Liver (tissue), 9 donors: ENCODE data around the gene LARGE1. TPM values are rescaled to one million over a fixed set of nuclear protein-coding genes. Genes with fewer than 3 reads are reported as not detected.

Source experiments
- DNase-seq: peaks from one replicate; pipeline ENCODE4 v3.0.0-alpha.2; 2017; ENCODE audit warnings: low spot score
- H3K27ac ChIP-seq, 2 donors: one replicate each; pipeline ENCODE4 v1.7.0; 2013; ENCODE audit warnings: inconsistent platforms in 2 of 2, low read length in 2 of 2, control low read depth in 1 of 2, low read depth in 1 of 2, mild to moderate bottlenecking in 1 of 2
- H3K27me3 ChIP-seq, 4 donors: one replicate each; pipeline versions ENCODE4 v1.6.1 to v1.7.0; 2013; ENCODE audit warnings: low read length in 3 of 4, inconsistent platforms in 1 of 4, mild to moderate bottlenecking in 1 of 4, moderate library complexity in 1 of 4; ENCODE audit not compliant: control insufficient read depth in 4 of 4, insufficient read depth in 4 of 4
- H3K36me3 ChIP-seq, 4 donors: one replicate each; pipeline versions ENCODE4 v1.6.1 to v1.7.0; 2013; ENCODE audit warnings: low read length in 3 of 4, mild to moderate bottlenecking in 3 of 4, low read depth in 1 of 4, moderate library complexity in 1 of 4; ENCODE audit not compliant: control insufficient read depth in 4 of 4, insufficient read depth in 3 of 4
- H3K4me1 ChIP-seq, 4 donors: one replicate each; pipeline versions ENCODE4 v1.6.1 to v1.7.0; 2013; ENCODE audit warnings: low read length in 3 of 4, mild to moderate bottlenecking in 3 of 4, moderate library complexity in 1 of 4; ENCODE audit not compliant: control insufficient read depth in 4 of 4, insufficient read depth in 4 of 4
- H3K4me3 ChIP-seq, 3 donors: one replicate each; pipeline versions ENCODE4 v1.6.1 to v1.7.0; 2013; ENCODE audit warnings: low read length in 3 of 3, control low read depth in 1 of 3, low read depth in 1 of 3, mild to moderate bottlenecking in 1 of 3
- H3K9ac ChIP-seq, 2 donors: one replicate each; pipeline ENCODE4 v1.7.0; 2013; ENCODE audit warnings: low read length in 2 of 2, mild to moderate bottlenecking in 2 of 2, moderate library complexity in 2 of 2, control low read depth in 1 of 2, low read depth in 1 of 2
- H3K9me3 ChIP-seq, 4 donors: one replicate each; pipeline versions ENCODE4 v1.6.1 to v1.7.0; 2013; ENCODE audit warnings: low read length in 3 of 4; ENCODE audit not compliant: control insufficient read depth in 4 of 4
- EGR1 ChIP-seq, 2 donors: IDR thresholded peaks; 2 replicates each; pipeline ENCODE4 v1.6.1; 2016 to 2018; ENCODE audit warnings: antibody characterized with exemption in 2 of 2, low read depth in 2 of 2
- FOXA1 ChIP-seq: IDR thresholded peaks from 2 replicates; pipeline ENCODE4 v1.6.1; 2016; ENCODE audit warnings: antibody characterized with exemption
- FOXA2 ChIP-seq: IDR thresholded peaks from 2 replicates; pipeline ENCODE4 v1.6.1; 2016; ENCODE audit warnings: antibody characterized with exemption
- GABPA ChIP-seq, 2 donors: IDR thresholded peaks in 1 of 2; conservative IDR thresholded peaks in 1 of 2; 2 replicates each; pipeline ENCODE4 v1.6.1; 2016; ENCODE audit warnings: antibody characterized with exemption in 2 of 2, mild to moderate bottlenecking in 1 of 2, moderate library complexity in 1 of 2
- HNF4A ChIP-seq, 2 donors: conservative IDR thresholded peaks; 2 replicates each; pipeline ENCODE4 v1.6.1; 2016; ENCODE audit warnings: antibody characterized with exemption in 2 of 2, mild to moderate bottlenecking in 2 of 2
- HNF4G ChIP-seq: IDR thresholded peaks from 2 replicates; pipeline ENCODE4 v1.6.1; 2016; ENCODE audit warnings: antibody characterized with exemption
- JUND ChIP-seq, 2 donors: IDR thresholded peaks; 2 replicates each; pipeline ENCODE4 v1.6.1; 2016; ENCODE audit warnings: antibody characterized with exemption in 2 of 2
- NR2F2 ChIP-seq: IDR thresholded peaks from 2 replicates; pipeline ENCODE4 v1.6.1; 2016; ENCODE audit warnings: antibody characterized with exemption
- RAD21 ChIP-seq, 2 donors: IDR thresholded peaks; 2 replicates each; pipeline ENCODE4 v1.6.1; 2016; ENCODE audit warnings: antibody characterized with exemption in 2 of 2, mild to moderate bottlenecking in 2 of 2
- RXRA ChIP-seq, 2 donors: IDR thresholded peaks; 2 replicates each; pipeline ENCODE4 v1.6.1; 2017 to 2018; ENCODE audit warnings: antibody characterized with exemption in 2 of 2, mild to moderate bottlenecking in 1 of 2
- SP1 ChIP-seq: IDR thresholded peaks from 2 replicates; pipeline ENCODE4 v1.6.1; 2018; ENCODE audit warnings: antibody characterized with exemption, mild to moderate bottlenecking
- TAF1 ChIP-seq: conservative IDR thresholded peaks from 2 replicates; pipeline ENCODE4 v1.6.1; 2016; ENCODE audit warnings: antibody characterized with exemption, mild to moderate bottlenecking
- WGBS: extraction: QIAGEN DNeasy Blood & Tissue Kit; methylation state at CpG from one replicate; pipeline ENCODE4 v1.1.7; 2013; 5-methylcytosine and 5-hydroxymethylcytosine counted together
- polyA plus RNA-seq, 2 donors: library from polyadenylated mRNA; stranded (reverse) in 1 of 2; unstranded in 1 of 2; fragments of 200-250 nt in 1 of 2; fragments of >200 nt in 1 of 2; fragmentation: Nextera tagmentation in 1 of 2; extraction: Ambion mirVana in 1 of 2; gene quantifications; one replicate each; pipeline versions ENCODE4 v1.2.1 to v1.2.3, GENCODE V29; 2013 to 2015
- total RNA-seq, 2 donors: library from RNA; depleted of rRNA; stranded (reverse); fragments of >200 nt; gene quantifications; one replicate each; pipeline ENCODE4 v1.2.3, GENCODE V29; 2014
- TF ChIP-seq, protein P1 (sequence below): IDR thresholded peaks from 2 replicates; pipeline ENCODE4 v1.6.1; 2016; ENCODE audit warnings: antibody characterized with exemption
- TF ChIP-seq, protein P2 (sequence below): IDR thresholded peaks from 2 replicates; pipeline ENCODE4 v1.6.1; 2016; ENCODE audit warnings: antibody characterized with exemption
- TF ChIP-seq, protein P3 (sequence below): IDR thresholded peaks from 2 replicates; pipeline ENCODE4 v1.6.1; 2016; ENCODE audit warnings: antibody characterized with exemption, mild to moderate bottlenecking
- TF ChIP-seq, protein P4 (sequence below): IDR thresholded peaks from 2 replicates; pipeline ENCODE4 v1.6.1; 2016; ENCODE audit warnings: antibody characterized with exemption
- donor health status: healthy.
- donor health status: healthy.
- donor health status: healthy.
- donor health status: healthy.
- donor health status: healthy.

The LARGE1 gene
- total and polyA plus RNA-seq, 4 donors: 2.3 to 14.1 (median 5.7) TPM

DNA sequence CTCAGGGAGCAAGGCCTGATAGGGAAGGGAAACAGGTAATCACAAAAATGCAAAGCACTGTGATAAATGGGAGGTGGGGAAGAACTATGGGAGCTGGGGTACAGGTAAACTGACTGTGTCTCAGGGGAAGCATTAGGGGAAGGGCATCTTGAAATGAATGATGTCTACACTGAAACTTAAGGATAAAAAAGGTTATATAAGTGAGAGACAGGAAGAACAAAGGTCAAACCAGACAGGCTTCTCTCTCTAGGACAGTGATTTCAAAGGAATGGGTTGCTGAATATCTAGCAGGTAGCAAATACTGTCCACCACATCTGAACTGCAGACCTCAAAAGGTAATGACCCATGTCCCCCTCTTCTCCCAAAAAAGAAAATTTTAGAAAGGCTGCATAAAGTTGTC, 529.0 kb downstream of the LARGE1 start:
- no peak overlapping the region for H3K9ac ChIP-seq
- no peak for DNase-seq
- peaks cover 1 to 29% (median 20%) of the 10 kb centered on the region in 4 donors for H3K4me1 ChIP-seq
- TF ChIP-seq, protein P1, sequence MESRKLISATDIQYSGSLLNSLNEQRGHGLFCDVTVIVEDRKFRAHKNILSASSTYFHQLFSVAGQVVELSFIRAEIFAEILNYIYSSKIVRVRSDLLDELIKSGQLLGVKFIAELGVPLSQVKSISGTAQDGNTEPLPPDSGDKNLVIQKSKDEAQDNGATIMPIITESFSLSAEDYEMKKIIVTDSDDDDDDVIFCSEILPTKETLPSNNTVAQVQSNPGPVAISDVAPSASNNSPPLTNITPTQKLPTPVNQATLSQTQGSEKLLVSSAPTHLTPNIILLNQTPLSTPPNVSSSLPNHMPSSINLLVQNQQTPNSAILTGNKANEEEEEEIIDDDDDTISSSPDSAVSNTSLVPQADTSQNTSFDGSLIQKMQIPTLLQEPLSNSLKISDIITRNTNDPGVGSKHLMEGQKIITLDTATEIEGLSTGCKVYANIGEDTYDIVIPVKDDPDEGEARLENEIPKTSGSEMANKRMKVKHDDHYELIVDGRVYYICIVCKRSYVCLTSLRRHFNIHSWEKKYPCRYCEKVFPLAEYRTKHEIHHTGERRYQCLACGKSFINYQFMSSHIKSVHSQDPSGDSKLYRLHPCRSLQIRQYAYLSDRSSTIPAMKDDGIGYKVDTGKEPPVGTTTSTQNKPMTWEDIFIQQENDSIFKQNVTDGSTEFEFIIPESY: no peak
- TF ChIP-seq SP1 (no peak), GABPA (IDR thresholded peaks at IDR 0.05 in 1 of 2, conservative IDR thresholded peaks at IDR 0.05 in 1 of 2) (no peak), RXRA (IDR thresholded peaks at IDR 0.05) (no peak), HNF4G (no peak), FOXA2 (no peak), EGR1 (IDR thresholded peaks at IDR 0.05; ENCODE audit: low read depth in 2 of 2) (no peak), TAF1 (no peak)
- TF ChIP-seq, protein P2, sequence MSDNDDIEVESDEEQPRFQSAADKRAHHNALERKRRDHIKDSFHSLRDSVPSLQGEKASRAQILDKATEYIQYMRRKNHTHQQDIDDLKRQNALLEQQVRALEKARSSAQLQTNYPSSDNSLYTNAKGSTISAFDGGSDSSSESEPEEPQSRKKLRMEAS: no peak
- TF ChIP-seq, protein P3, sequence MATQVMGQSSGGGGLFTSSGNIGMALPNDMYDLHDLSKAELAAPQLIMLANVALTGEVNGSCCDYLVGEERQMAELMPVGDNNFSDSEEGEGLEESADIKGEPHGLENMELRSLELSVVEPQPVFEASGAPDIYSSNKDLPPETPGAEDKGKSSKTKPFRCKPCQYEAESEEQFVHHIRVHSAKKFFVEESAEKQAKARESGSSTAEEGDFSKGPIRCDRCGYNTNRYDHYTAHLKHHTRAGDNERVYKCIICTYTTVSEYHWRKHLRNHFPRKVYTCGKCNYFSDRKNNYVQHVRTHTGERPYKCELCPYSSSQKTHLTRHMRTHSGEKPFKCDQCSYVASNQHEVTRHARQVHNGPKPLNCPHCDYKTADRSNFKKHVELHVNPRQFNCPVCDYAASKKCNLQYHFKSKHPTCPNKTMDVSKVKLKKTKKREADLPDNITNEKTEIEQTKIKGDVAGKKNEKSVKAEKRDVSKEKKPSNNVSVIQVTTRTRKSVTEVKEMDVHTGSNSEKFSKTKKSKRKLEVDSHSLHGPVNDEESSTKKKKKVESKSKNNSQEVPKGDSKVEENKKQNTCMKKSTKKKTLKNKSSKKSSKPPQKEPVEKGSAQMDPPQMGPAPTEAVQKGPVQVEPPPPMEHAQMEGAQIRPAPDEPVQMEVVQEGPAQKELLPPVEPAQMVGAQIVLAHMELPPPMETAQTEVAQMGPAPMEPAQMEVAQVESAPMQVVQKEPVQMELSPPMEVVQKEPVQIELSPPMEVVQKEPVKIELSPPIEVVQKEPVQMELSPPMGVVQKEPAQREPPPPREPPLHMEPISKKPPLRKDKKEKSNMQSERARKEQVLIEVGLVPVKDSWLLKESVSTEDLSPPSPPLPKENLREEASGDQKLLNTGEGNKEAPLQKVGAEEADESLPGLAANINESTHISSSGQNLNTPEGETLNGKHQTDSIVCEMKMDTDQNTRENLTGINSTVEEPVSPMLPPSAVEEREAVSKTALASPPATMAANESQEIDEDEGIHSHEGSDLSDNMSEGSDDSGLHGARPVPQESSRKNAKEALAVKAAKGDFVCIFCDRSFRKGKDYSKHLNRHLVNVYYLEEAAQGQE: no peak
- no peak overlapping the region for H3K4me3 ChIP-seq
- H3K27ac ChIP-seq: no peak overlapping the region
- no peaks in the 10 kb centered on the region for H3K36me3 ChIP-seq
- no peaks in the 10 kb centered on the region for H3K27me3 ChIP-seq
- H3K9me3 ChIP-seq: no peaks in the 10 kb centered on the region

DNA sequence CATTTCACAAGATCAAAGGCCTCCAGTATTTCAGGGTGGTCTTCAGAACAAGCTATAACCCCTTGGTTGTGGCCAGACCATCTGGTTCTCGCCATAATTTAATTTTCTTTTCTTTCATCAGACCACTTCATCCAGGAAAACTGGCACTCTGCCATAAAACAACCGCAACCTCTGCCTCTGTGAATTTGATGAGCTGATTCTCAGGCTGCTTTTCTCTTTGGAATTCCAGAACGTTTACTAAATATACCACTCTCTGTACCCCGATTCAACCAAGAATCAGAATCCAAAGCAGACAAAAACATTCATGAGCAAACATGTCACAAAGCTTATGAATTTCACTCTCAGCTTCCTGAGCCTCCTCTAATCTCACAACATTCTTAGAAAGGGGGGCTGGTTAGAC, 530.3 kb downstream of the LARGE1 start:
- 84% methylated on average over 4 of the region's 4 CpGs for WGBS
- DNase-seq: no peak
- Histone ChIP-seq H3K27ac (no peak overlapping the region), H3K36me3 (no peaks in the 10 kb centered on the region), H3K4me1 (peaks cover 1 to 29% (median 20%) of the 10 kb centered on the region in 4 donors), H3K4me3 (no peak overlapping the region), H3K9ac (no peak overlapping the region), H3K9me3 (no peaks in the 10 kb centered on the region), H3K27me3 (no peaks in the 10 kb centered on the region)
- TF ChIP-seq NR2F2 (no peak), FOXA2 (no peak), HNF4G (no peak), FOXA1 (no peak), HNF4A (conservative IDR thresholded peaks at IDR 0.05) (no peak), JUND (IDR thresholded peaks at IDR 0.05) (no peak), RAD21 (IDR thresholded peaks at IDR 0.05) (no peak)
- TF ChIP-seq, protein P4, sequence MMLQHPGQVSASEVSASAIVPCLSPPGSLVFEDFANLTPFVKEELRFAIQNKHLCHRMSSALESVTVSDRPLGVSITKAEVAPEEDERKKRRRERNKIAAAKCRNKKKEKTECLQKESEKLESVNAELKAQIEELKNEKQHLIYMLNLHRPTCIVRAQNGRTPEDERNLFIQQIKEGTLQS: no peak
